Muscle of arm (tissue), 14 donors: ENCODE data around the gene GPX4. TPM values are rescaled to one million over a fixed set of nuclear protein-coding genes. Genes with fewer than 3 reads are reported as not detected.

Experiments used
- DNase-seq: peaks from one replicate; pipeline ENCODE4 v3.0.0-alpha.2; 2013
- long read RNA-seq, 11 donors: transcript quantifications; one replicate each; lab custom pipeline, GENCODE V29; 2026
- polyA plus RNA-seq, 12 donors: library from polyadenylated mRNA; unstranded; fragments of 120-200 nt; gene quantifications; one replicate each; pipeline ENCODE4 v1.2.1, GENCODE V29; 2013; ENCODE audit not compliant: insufficient read length in 12 of 12

The GPX4 gene, protein sequence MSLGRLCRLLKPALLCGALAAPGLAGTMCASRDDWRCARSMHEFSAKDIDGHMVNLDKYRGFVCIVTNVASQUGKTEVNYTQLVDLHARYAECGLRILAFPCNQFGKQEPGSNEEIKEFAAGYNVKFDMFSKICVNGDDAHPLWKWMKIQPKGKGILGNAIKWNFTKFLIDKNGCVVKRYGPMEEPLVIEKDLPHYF
- polyA plus RNA-seq = 100 to 1,000 TPM in 11 of 12 donors, not detected in 1; 122 to 187 (median 142) TPM
- long read RNA-seq, donor 1, transcript GPX4-204 (6 exons, 536 nt) = minor isoform, 9 of 244 reads
- long read RNA-seq, donor 1, transcript GPX4-201 (7 exons, 919 nt) = major isoform, 155 of 244 reads
- long read RNA-seq, donor 1, partial matches to known transcripts = 17 of 244 reads
- long read RNA-seq, donor 1, other reads (novel, unspliced or antisense) = 57 of 244 reads
- long read RNA-seq, donor 2, transcript GPX4-201 (7 exons, 919 nt) = major isoform, 99 of 165 reads
- long read RNA-seq, donor 2, partial matches to known transcripts = 19 of 165 reads
- long read RNA-seq, donor 2, other reads (novel, unspliced or antisense) = 44 of 165 reads
- long read RNA-seq, donor 3, transcript GPX4-201 (7 exons, 919 nt) = major isoform, 38 of 64 reads
- long read RNA-seq, donor 3, transcript GPX4-204 (6 exons, 536 nt) = minor isoform, 5 of 64 reads
- long read RNA-seq, donor 3, partial matches to known transcripts = 0 of 64 reads
- long read RNA-seq, donor 3, other reads (novel, unspliced or antisense) = 19 of 64 reads
- long read RNA-seq, donor 4, transcript GPX4-201 (7 exons, 919 nt) = major isoform, 32 of 34 reads
- long read RNA-seq, donor 4, partial matches to known transcripts = 0 of 34 reads
- long read RNA-seq, donor 4, other reads (novel, unspliced or antisense) = 0 of 34 reads
- long read RNA-seq, donor 5, transcript GPX4-204 (6 exons, 536 nt) = minor isoform, 7 of 131 reads
- long read RNA-seq, donor 5, transcript GPX4-201 (7 exons, 919 nt) = major isoform, 87 of 131 reads
- long read RNA-seq, donor 5, partial matches to known transcripts = 0 of 131 reads
- long read RNA-seq, donor 5, other reads (novel, unspliced or antisense) = 36 of 131 reads
- long read RNA-seq, donor 6, transcript GPX4-201 (7 exons, 919 nt) = major isoform, 45 of 82 reads
- long read RNA-seq, donor 6, partial matches to known transcripts = 6 of 82 reads
- long read RNA-seq, donor 6, other reads (novel, unspliced or antisense) = 28 of 82 reads
- long read RNA-seq, donor 7, transcript GPX4-201 (7 exons, 919 nt) = major isoform, 36 of 61 reads
- long read RNA-seq, donor 7, partial matches to known transcripts = 0 of 61 reads
- long read RNA-seq, donor 7, other reads (novel, unspliced or antisense) = 22 of 61 reads
- long read RNA-seq, donor 8, transcript GPX4-201 (7 exons, 919 nt) = major isoform, 94 of 136 reads
- long read RNA-seq, donor 8, partial matches to known transcripts = 0 of 136 reads
- long read RNA-seq, donor 8, other reads (novel, unspliced or antisense) = 39 of 136 reads
- long read RNA-seq, donor 9, transcript GPX4-204 (6 exons, 536 nt) = minor isoform, 5 of 106 reads
- long read RNA-seq, donor 9, transcript GPX4-201 (7 exons, 919 nt) = major isoform, 66 of 106 reads
- long read RNA-seq, donor 9, partial matches to known transcripts = 6 of 106 reads
- long read RNA-seq, donor 9, other reads (novel, unspliced or antisense) = 25 of 106 reads
- long read RNA-seq, donor 10, transcript GPX4-201 (7 exons, 919 nt) = major isoform, 78 of 107 reads
- long read RNA-seq, donor 10, partial matches to known transcripts = 8 of 107 reads
- long read RNA-seq, donor 10, other reads (novel, unspliced or antisense) = 19 of 107 reads
- long read RNA-seq, donor 11, transcript GPX4-204 (6 exons, 536 nt) = minor isoform, 6 of 156 reads
- long read RNA-seq, donor 11, transcript GPX4-201 (7 exons, 919 nt) = major isoform, 109 of 156 reads
- long read RNA-seq, donor 11, partial matches to known transcripts = 0 of 156 reads
- long read RNA-seq, donor 11, other reads (novel, unspliced or antisense) = 41 of 156 reads

DNA sequence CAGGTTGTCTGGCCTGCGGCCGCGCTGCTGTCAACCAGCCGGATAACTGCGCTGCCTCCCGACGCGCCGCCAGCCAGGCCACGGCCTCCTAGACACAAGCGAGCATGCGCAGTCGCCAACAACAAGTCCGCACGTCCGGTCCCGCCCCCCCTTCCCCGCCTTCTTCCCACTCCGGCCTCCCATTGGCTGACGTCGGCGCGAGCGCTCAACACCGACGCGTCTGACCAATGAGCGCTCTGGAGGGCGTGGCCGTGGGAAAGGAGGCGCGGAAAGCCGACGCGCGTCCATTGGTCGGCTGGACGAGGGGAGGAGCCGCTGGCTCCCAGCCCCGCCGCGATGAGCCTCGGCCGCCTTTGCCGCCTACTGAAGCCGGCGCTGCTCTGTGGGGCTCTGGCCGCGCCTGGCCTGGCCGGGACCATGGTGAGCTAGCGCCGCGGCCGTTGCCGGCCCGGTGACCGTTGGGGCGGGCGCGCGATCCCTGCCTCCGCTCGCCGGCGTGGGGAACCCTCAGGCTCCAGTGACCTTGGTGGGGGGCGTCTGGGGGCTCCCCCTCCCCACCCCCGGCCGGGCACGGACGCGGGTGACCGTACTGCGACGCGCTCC, at the start of gene GPX4:
Gene GPX4, plus strand, starts transcription at position 287 of the 603 bp plus-strand sequence. Its CDS starts 50 bp downstream, at position 337.
- DNase-seq = peak; percentile 100

DNA sequence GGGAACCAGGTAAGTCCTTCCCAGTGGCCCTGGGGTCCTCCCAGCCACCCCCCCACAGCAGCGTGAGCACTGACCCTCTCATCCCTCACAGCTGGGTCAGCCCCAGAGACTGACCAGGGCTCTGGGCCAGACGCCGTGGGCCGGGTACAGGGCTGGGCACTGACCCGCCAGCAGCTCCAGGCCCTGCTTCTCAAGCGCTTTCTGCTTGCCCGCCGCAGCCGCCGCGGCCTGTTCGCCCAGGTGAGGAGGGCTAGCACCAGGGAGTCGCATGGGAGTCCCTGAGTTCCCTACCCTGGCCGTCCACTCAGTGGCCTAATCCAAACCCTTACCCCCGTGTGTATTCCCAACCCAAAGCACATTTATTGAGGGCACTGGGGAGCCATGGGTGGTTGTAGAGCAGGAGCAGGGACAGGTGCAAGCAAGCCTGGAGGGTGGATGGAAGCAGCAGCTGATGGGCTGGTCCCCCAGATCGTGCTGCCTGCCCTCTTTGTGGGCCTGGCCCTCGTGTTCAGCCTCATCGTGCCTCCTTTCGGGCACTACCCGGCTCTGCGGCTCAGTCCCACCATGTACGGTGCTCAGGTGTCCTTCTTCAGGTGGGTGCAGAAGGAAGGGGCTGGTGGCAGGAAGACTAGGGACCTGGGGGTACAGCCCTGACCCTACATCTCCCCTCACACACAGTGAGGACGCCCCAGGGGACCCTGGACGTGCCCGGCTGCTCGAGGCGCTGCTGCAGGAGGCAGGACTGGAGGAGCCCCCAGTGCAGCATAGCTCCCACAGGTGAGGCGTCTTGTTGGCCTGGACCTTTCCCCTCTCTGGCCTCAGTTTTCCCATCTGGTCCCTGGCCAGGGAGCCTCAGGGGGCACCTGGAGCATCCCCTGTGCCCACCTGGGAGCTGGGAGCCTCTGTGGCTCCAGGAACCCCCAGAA, 49.4 kb upstream of the GPX4 start:
- DNase-seq = no peak

DNA sequence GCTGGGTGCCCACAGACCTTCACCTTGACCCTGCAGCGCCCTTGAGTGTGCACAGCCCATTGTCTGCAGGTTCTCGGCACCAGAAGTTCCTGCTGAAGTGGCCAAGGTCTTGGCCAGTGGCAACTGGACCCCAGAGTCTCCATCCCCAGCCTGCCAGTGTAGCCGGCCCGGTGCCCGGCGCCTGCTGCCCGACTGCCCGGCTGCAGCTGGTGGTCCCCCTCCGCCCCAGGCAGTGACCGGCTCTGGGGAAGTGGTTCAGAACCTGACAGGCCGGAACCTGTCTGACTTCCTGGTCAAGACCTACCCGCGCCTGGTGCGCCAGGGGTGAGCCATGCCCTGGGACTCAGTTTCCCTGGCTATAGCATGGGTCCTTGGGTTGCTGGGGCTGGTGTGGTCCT, 48.8 kb upstream of the GPX4 start:
- DNase-seq = no peak

DNA sequence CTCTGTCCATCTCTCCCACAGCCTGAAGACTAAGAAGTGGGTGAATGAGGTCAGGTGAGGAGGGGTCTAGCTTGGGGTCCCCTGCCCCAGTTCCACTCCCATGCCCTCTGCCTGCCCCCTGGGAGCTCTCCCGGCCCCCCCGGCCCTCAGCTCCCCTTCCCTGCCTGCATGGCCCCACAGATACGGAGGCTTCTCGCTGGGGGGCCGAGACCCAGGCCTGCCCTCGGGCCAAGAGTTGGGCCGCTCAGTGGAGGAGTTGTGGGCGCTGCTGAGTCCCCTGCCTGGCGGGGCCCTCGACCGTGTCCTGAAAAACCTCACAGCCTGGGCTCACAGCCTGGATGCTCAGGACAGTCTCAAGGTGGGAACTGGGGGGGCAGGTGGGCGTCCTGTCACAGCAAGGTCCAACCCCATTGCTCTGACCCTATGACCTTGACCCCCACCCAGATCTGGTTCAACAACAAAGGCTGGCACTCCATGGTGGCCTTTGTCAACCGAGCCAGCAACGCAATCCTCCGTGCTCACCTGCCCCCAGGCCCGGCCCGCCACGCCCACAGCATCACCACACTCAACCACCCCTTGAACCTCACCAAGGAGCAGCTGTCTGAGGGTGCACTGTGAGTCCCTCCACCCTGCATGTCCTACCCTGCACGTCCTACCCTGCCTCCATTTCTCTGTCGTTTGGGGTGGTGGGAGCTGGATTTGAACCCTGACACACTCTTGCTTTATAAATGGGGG, 47.7 kb upstream of the GPX4 start:
- DNase-seq = no peak

DNA sequence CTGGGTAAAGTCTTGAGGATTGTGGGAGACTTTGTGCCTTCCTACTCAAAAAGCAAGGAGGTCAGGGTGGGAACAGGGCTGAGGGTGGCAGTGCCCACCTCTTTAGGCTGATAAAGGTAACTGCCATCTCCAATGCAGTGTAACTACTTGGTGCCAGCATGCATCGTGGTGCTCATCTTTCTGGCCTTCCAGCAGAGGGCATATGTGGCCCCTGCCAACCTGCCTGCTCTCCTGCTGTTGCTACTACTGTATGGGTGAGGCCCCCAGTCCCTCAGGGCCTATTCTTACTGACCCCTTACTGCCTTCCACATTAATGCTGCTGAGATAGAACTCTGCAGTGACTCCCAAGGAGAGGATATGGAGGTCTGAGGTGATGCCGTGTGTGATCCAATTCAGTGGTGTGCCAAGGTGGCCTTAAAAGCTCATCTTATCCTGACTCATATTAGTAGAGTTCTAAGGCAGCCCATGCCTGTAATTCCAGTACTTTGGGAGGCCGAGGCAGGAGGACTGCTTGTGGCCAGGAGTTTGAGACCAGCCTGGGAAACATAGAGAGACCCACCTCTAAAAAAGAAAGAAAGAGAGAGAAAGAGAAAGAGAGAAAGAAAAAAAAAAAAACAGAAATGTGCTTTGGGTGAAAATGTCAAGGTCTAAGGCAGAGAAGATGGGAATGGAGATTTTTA, 46.5 kb upstream of the GPX4 start:
- no peak for DNase-seq

DNA sequence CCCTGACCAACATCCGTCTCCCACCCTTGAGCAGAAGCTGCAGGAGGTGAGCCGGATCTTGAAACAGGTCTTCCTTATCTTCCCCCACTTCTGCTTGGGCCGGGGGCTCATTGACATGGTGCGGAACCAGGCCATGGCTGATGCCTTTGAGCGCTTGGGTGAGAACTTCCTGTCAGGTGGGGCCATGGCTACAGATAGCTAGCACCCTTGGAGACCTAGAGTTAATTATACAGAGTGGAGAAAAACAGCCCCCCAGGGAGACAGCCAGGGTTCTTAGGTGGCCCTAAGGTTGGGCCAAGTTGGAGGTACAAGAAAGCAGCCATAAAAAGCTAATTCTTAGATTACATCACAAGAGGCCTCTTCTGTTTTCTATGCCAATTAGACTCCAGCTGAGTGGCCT, 45.7 kb upstream of the GPX4 start:
- no peak for DNase-seq

DNA sequence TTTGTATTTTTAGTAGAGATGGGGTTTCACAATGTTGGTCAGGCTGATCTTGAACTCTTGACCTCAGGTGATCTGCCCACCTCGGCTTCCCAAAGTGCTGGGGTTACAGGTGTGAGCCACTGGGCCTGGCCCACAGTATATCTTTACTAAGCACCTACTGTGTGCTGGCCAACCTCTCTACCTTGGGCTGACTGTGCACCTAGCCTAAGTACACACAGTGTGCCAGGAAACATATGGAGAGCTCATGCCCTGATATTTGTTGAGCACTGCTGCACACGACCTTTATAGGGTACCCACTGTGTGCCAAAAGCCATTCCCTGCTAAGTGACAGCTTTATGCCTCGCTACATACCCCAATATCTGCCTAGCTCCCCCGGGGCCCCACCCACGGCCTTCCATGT, 43.1 kb upstream of the GPX4 start:
- DNase-seq = no peak

DNA sequence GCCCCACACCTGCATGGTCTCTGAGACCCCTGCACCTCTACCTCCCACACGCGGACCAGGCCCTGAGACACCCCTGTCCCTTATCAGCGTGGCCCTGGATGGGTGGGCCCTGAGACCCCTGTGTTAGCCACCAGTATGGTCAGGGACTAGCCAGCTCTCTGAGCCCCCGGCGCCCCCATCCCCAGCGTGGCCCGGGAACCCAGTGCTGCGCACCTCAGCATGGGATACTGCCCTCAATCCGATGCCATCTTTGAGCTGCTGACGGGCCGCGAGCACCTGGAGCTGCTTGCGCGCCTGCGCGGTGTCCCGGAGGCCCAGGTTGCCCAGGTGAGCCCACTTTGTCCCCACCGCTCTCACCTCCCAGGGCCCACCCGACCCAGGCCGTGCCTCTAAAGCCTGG, 41.8 kb upstream of the GPX4 start:
- DNase-seq = no peak

DNA sequence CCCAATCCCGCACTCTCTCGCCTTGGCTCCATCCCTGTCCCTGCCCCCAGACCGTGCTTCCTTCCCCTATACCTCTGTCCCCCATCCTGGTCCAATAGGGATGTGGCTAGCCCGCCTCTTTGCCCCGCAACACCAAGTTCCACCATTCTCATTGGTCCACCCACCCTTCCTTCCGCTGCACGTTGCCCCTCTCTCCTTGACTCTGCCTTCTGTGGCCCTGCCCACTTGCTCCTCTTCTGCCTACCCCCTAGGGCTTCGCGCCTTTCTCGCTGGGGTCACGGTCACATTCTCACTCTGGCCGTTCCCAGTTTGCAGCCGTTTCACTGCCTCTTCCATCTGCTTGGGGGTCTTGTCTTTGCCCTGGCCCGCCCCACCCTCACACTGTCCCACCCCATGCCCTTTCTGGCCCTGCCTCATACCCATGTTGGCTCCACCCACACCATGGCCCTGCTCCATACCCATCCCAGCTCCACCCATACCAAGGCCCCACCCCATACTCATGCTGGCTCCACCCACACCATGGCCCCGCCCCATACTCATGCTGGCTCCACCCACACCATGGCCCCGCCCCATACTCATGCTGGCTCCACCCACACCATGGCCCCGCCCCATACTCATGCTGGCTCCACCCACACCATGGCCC, 41.3 kb upstream of the GPX4 start:
- no peak for DNase-seq

DNA sequence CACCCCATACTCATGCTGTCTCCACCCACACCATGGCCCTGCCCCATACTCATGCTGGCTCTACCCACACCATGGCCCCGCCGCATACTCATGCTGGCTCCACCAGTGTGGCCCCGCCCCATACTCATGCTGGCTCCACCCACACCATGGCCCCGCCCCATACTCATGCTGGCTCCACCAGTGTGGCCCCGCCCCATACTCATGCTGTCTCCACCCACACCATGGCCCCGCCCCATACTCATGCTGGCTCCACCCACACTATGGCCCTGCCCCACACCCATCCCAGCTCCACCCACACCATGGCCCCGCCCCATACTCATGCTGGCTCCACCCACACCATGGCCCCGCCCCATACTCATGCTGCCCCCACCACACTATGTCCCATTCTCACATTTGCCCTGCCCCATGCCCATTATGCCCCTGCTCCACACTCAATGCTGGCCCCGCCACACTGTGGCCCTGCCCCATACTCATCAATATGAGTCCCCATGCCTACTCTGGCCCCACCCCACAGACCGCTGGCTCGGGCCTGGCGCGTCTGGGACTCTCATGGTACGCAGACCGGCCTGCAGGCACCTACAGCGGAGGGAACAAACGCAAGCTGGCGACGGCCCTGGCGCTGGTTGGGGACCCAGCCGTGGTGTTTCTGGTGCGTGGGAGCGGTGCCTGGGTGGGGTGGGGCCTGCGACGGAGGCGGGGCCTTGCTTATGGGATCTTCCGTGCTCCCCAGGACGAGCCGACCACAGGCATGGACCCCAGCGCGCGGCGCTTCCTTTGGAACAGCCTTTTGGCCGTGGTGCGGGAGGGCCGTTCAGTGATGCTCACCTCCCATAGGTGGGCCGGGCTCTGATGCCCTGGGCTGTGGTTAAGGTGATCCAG, 40.5 kb upstream of the GPX4 start:
- no peak for DNase-seq

DNA sequence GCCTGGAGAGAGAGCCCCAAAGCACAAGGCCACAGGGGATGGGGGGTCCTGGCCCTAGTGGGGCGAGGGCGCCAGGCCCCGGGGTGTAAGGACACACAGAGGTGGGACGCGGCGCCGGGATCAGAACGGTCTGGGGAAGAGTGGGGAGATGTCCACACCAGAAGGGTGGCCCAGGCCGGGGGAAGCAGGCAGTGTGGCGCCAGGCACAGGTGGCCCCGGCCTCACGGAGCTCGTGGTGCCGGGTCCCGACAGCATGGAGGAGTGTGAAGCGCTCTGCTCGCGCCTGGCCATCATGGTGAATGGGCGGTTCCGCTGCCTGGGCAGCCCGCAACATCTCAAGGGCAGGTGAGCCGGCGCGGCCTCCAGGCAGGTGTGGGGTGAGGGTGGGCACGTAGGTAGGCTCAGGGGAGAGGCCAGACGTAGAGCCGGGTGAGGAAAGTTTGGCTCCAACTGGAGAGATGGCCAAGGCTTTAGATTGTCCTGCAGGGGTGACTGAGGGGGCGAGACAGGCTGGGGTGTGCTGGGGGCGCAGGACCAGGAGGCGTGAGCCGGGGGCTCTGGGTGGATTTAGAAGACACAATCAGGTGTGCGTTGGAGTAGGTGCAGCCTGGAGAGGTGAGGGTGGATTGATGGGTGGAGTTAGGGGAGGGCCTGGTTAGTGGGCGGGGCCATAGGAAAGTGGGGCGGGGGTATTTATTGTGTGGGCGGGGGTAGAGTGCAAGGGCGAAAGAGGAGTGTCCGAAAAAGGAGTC, 39.7 kb upstream of the GPX4 start:
- DNase-seq = no peak

DNA sequence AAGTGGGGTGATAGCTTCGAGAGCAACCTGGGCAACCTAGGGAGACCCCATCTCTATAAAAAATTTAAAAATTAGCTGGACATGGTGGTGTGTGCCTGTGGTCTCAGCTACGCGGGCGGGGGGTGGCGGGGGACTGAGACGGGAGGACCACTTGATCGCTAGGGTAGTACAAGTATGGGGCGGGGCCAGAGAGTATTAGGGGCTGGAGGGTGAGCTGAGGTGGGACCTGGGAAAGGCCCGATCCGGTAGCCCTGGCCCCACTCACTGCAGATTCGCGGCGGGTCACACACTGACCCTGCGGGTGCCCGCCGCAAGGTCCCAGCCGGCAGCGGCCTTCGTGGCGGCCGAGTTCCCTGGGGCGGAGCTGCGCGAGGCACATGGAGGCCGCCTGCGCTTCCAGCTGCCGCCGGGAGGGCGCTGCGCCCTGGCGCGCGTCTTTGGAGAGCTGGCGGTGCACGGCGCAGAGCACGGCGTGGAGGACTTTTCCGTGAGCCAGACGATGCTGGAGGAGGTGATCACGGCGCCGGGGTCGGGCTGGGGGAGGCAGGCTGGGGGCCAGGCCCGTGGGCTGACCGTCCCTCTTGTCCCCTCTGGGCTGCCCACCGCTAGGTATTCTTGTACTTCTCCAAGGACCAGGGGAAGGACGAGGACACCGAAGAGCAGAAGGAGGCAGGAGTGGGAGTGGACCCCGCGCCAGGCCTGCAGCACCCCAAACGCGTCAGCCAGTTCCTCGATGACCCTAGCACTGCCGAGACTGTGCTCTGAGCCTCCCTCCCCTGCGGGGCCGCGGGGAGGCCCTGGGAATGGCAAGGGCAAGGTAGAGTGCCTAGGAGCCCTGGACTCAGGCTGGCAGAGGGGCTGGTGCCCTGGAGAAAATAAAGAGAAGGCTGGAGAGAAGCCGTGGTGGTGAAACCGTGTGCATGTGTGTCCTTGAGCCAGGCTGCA, 38.9 kb upstream of the GPX4 start:
- DNase-seq = peak; percentile 68

DNA sequence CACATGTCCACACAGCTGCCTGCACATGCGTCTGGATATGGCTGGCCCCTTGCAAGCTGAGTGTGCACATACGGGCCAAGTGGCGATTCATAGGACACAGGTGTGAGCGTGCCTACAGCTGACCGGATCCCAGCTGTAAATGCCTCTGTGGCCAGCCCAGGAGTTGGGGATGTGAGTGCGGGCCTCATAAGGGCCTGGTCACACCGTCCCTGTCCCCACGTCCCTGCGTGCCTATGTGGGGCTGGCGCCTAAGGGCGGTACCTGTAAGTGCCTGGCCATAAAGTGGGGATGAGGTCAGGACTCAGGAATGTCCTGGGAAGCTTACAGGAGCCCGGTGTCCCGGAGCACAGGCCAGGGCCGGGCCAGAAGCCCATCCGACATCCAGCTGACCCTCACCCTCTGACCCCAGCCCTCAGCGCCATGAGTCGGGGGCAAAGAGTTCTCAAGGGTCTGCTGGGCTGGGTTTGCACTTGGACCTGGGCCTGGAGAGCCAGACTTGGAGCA, 38.1 kb upstream of the GPX4 start:
- no peak for DNase-seq
